Progenitor cell of endocrine pancreas (in vitro differentiated cells): ENCODE data around the gene AFG3L2. TPM values are rescaled to one million over a fixed set of nuclear protein-coding genes. Genes with fewer than 3 reads are reported as not detected.

ENCODE experiments used
- DNase-seq: peaks from one replicate; pipeline ENCODE4 v3.0.0; 2021; ENCODE audit warnings: low spot score; ENCODE audit not compliant: unreplicated experiment
- H3K27ac Mint-ChIP-seq: 2 replicates; pipeline ENCODE4 v1.8.0; 2021; ENCODE audit warnings: mild to moderate bottlenecking, moderate library complexity, mixed read lengths
- H3K27me3 Mint-ChIP-seq: 2 replicates; pipeline ENCODE4 v1.8.0; 2021; ENCODE audit warnings: mixed read lengths
- H3K36me3 Mint-ChIP-seq: 2 replicates; pipeline ENCODE4 v1.8.0; 2022; ENCODE audit warnings: mixed read lengths; ENCODE audit not compliant: insufficient read depth
- H3K4me1 Mint-ChIP-seq: 2 replicates; pipeline ENCODE4 v1.8.0; 2021; ENCODE audit warnings: low read depth, mixed read lengths
- H3K4me3 Mint-ChIP-seq: 2 replicates; pipeline ENCODE4 v1.8.0; 2021; ENCODE audit warnings: low read depth, mild to moderate bottlenecking, moderate library complexity, mixed read lengths
- H3K9me3 Mint-ChIP-seq: 2 replicates; pipeline ENCODE4 v1.8.0; 2021; ENCODE audit warnings: low read depth, mixed read lengths
- total RNA-seq: library from RNA; stranded (reverse); gene quantifications from 2 replicates; pipeline ENCODE4 v1.2.1, GENCODE V29; 2021
- TF ChIP-seq, protein P1 (sequence below): fragments of 200-600 bp; sonication (generic); IDR thresholded peaks from one replicate; pipeline ENCODE4 v1.5.0; 2021; ENCODE audit warnings: antibody characterized with exemption, mild to moderate bottlenecking; ENCODE audit not compliant: unreplicated experiment

AFG3L2 gene
- total RNA-seq, 1 donor from 2014 or later, result 44.6 TPM

DNA sequence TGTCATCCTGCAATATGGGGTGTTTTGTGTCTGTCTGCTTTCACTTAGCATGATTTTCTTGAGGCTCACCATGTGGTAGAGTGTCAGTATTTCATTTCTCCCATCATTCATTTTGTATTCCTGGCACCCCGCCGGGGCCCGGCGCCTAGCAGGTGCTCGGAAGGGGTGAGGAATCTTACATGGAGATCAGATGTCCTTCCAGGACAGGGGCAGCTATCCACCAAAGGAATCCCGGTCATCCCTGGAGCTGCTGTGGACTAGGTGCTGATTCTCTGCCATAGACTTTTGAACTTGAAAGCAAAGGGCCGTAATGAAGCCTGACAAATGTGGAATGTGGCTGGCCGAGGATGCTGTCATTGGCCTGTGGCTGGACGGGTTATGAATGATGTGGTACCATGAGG lies 33.1 kb upstream of the AFG3L2 start:
- no peak overlapping the region for H3K27ac Mint-ChIP-seq
- H3K9me3 Mint-ChIP-seq, result no peaks in the 10 kb centered on the region
- TF ChIP-seq, protein P1, sequence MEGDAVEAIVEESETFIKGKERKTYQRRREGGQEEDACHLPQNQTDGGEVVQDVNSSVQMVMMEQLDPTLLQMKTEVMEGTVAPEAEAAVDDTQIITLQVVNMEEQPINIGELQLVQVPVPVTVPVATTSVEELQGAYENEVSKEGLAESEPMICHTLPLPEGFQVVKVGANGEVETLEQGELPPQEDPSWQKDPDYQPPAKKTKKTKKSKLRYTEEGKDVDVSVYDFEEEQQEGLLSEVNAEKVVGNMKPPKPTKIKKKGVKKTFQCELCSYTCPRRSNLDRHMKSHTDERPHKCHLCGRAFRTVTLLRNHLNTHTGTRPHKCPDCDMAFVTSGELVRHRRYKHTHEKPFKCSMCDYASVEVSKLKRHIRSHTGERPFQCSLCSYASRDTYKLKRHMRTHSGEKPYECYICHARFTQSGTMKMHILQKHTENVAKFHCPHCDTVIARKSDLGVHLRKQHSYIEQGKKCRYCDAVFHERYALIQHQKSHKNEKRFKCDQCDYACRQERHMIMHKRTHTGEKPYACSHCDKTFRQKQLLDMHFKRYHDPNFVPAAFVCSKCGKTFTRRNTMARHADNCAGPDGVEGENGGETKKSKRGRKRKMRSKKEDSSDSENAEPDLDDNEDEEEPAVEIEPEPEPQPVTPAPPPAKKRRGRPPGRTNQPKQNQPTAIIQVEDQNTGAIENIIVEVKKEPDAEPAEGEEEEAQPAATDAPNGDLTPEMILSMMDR, result no peak
- peaks cover 13% of the 10 kb centered on the region for H3K4me1 Mint-ChIP-seq
- peaks cover 1% of the 10 kb centered on the region for H3K36me3 Mint-ChIP-seq
- H3K4me3 Mint-ChIP-seq, result peak overlapping the region; percentile 21
- no peak for DNase-seq
- H3K27me3 Mint-ChIP-seq, result peaks cover 23% of the 10 kb centered on the region

DNA sequence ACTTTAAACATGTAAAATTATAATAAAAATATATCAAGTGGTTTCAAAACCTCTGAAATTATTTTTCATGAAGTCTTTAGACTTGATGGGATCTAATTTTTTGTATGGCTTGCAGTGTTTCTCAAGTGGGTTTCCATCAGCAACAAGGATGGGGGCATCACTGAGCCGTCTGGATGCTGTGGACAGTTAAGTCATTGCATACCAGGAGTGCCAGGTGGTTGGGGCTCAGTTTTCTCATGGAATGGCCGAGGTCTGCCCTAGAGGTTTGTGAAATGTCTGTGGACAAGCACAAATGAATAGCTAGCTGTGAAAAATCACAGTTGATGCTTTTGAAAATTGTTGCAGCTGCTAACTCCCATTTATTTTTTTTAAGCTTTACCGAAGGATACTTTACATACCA lies 32.4 kb upstream of the AFG3L2 start:
- TF ChIP-seq, protein P1, result no peak
- peaks cover 29% of the 10 kb centered on the region for H3K27me3 Mint-ChIP-seq
- H3K4me1 Mint-ChIP-seq, result peaks cover 13% of the 10 kb centered on the region
- H3K4me3 Mint-ChIP-seq, result no peak overlapping the region
- no peak overlapping the region for H3K27ac Mint-ChIP-seq
- H3K9me3 Mint-ChIP-seq, result no peaks in the 10 kb centered on the region
- DNase-seq, result no peak
- H3K36me3 Mint-ChIP-seq, result peaks cover 1% of the 10 kb centered on the region

DNA sequence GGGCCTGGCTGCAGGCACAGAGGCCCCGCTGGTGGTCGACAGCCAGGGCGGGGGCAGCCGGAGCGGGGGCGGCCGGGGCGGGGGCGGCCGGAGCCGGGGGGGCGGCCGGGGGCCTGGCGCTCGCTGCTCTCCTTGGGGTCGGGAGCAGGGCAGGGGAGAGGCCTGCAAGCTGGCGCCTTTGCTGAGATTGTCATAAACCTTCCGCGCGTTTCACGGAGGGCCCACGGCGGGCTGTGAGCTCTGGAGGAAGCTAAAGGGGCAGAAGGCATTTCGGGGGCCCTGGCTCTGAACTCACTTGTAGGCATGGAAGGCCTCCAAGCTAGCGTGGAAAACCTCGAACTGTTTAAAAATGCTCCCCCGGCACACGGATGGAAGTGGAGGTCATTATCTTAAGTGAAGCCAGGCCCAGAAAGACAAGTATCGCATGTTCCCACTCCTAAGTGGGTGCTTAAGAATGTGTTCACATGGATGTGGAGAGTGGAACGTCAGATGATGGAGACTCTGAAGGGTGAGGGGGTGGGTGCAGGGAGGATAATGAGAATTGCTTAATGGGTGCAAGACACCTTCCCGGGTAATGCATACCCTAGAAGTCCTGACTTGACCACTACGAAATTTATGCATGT lies 31.3 kb upstream of the AFG3L2 start:
- H3K4me3 Mint-ChIP-seq, result peak overlapping the region; percentile 67
- peaks cover 11% of the 10 kb centered on the region for H3K4me1 Mint-ChIP-seq
- peaks cover 1% of the 10 kb centered on the region for H3K36me3 Mint-ChIP-seq
- peak overlapping the region; percentile 88 for H3K27ac Mint-ChIP-seq
- DNase-seq, result no peak
- TF ChIP-seq, protein P1, result no peak
- no peaks in the 10 kb centered on the region for H3K9me3 Mint-ChIP-seq
- peaks cover 38% of the 10 kb centered on the region for H3K27me3 Mint-ChIP-seq

DNA sequence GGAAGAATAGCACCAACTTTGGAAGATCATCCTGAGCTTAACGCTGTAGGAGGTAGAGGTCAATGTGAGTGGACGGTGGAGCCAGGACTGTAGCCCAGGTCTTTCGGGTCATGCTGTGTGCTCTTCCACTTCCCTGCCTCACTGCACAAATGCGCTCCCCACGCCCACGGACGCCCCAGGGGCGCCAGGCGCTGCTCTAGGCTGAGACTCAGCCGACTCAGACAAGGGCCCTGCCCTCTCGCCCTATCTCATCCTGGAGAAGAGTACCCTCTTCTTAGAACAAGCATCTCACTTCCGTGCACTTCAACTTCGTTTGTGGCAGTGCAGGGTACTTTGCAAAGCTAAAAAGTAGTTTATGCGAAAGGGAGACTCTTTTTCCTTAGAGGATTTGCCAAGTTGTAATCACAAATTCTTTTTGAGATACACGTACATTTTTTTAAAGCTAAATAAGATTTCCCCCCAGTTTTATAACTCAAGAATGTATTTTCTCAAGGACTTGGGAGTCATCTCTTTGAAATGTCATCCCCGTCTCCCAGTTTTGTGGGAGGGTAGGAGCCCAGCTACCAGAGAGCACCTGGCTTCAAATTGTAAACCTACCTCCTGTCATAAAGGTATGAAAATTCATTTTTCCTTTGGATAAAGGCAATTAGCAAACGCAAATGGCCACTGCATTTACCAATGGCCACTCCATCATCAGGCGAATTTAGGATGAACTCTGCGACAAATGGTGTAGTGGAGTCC lies 29.5 kb upstream of the AFG3L2 start:
- no peak for DNase-seq
- H3K27me3 Mint-ChIP-seq, result peaks cover 51% of the 10 kb centered on the region
- H3K9me3 Mint-ChIP-seq, result no peaks in the 10 kb centered on the region
- H3K27ac Mint-ChIP-seq, result no peak overlapping the region
- TF ChIP-seq, protein P1, result no peak
- H3K36me3 Mint-ChIP-seq, result peaks cover 1% of the 10 kb centered on the region
- H3K4me1 Mint-ChIP-seq, result peaks cover 11% of the 10 kb centered on the region
- peak overlapping the region; percentile 31 for H3K4me3 Mint-ChIP-seq

DNA sequence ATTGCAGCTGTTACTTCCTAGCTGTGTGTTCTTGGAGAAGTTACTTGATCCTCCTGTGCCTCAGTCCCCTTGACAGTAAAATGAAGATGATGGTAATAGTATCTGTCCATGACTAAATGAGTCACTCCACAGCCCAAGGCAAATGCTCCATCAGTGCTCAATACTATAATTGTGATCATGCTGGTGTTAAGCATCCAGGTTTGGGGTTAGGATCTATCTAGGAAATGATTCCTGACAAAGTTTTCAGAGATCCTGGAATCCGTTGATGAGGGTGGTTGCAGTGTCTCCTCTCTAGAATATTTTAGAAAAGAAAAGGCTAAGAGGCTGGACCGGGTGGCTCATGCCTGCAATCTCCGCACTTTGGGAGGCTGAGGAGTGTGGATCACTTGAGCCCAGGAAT lies 28.0 kb upstream of the AFG3L2 start:
- no peaks in the 10 kb centered on the region for H3K36me3 Mint-ChIP-seq

More for the DNA sequence above, 28.0 kb upstream of the AFG3L2 start:
- Mint-ChIP-seq H3K4me3 (no peak overlapping the region), H3K4me1 (peaks cover 6% of the 10 kb centered on the region), H3K27me3 (peaks cover 52% of the 10 kb centered on the region), H3K27ac (no peak overlapping the region), H3K9me3 (no peaks in the 10 kb centered on the region)
- TF ChIP-seq, protein P1, result no peak
- no peak for DNase-seq
